Measurements from ENCODE around the gene GCN1.

DNA sequence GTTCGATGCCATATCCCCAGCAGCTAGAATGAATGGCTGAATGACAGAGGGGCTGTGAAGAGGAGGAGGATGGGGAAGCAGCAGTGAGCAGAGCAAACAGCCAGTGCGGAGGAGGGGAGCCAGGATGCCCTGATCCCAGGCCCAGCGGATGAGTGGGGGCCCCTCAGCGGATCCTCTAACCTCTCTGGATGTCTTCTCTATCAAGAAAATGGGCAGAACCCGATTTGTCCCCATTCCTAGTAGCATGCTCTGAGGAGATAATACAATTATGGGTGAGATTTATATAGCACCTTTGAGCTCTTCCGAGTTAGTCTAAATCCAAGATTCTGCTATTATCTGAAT, 36.4 kb upstream of the GCN1 start:
- TF ChIP-seq CTCF (IDR thresholded peaks at IDR 0.05) (no peak), POLR2A (IDR thresholded peaks at IDR 0.05) (no peak)
